Activated naive CD8-positive, alpha-beta T cell treated with anti-CD3 and anti-CD28 coated beads, Interleukin-2, amount 50 U/mL, for 24 hours (primary cell): ENCODE measurements around the gene HOXA1.
"Not testable (repeated sequence)": the region's sequence is repeated elsewhere in the genome, so short reads cannot be mapped to it uniquely, and the experiment has no call there.

Source experiments
- ATAC-seq: fragments of 150-1000 bp; cut with Tn5 transposase; one replicate; pipeline ENCODE4 v1.10.0; 2021
- DNase-seq: peaks from one replicate; pipeline ENCODE4 v3.0.0; 2021
- H3K27ac Mint-ChIP-seq: one replicate; pipeline ENCODE4 v1.8.0; 2021; ENCODE audit warnings: mild to moderate bottlenecking, mixed read lengths
- H3K27me3 Mint-ChIP-seq: one replicate; pipeline ENCODE4 v1.8.0; 2021; ENCODE audit warnings: mixed read lengths
- H3K36me3 Mint-ChIP-seq: one replicate; pipeline ENCODE4 v1.8.0; 2021; ENCODE audit warnings: low read depth, mixed read lengths
- H3K4me1 Mint-ChIP-seq: one replicate; pipeline ENCODE4 v1.8.0; 2021; ENCODE audit warnings: mixed read lengths
- H3K4me3 Mint-ChIP-seq: one replicate; pipeline ENCODE4 v1.8.0; 2021; ENCODE audit warnings: mild to moderate bottlenecking, moderate library complexity, mixed read lengths
- H3K9me3 Mint-ChIP-seq: one replicate; pipeline ENCODE4 v1.8.0; 2021; ENCODE audit warnings: mixed read lengths

The HOXA1 gene

DNA sequence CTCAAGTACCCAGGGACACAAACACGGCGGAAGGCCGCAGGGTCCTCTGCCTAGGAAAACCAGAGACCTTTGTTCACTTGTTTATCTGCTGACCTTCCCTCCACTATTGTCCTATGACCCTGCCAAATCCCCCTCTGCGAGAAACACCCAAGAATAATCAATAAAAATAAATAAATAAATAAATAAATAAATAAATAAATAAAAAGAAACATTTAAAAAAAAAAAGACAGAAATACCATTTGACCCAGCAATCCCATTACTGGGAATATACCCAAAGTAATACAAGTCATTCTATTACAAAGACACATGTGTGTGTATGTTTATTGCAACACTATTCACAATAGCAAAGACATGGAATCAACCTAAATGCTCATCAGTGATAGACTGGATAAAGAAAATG lies 49.8 kb downstream of the HOXA1 start:
- H3K9me3 Mint-ChIP-seq, H3K27me3 Mint-ChIP-seq, ATAC-seq, DNase-seq, H3K27ac Mint-ChIP-seq, H3K4me1 Mint-ChIP-seq, H3K4me3 Mint-ChIP-seq, H3K36me3 Mint-ChIP-seq: not testable (repeated sequence)

GRCh38 chr7:27045066-27045465 lies 50.7 kb downstream of the HOXA1 start:
- H3K27ac Mint-ChIP-seq, H3K27me3 Mint-ChIP-seq, H3K4me3 Mint-ChIP-seq, DNase-seq, ATAC-seq, H3K9me3 Mint-ChIP-seq, H3K36me3 Mint-ChIP-seq, H3K4me1 Mint-ChIP-seq: not testable (repeated sequence)
